GM10248 (cell line): ENCODE data around the gene SLCO4A1.

ENCODE experiments used
- CTCF ChIA-PET: fragments of 300-600 bp; sonication (Branson Sonifier 250); formaldehyde crosslinking; extraction: SDS; loops from one replicate; lab custom pipeline; 2021; ENCODE audit warnings: antibody characterized with exemption; lab: Yijun Ruan, JAX
- POLR2A ChIA-PET: fragments of 350-650 bp; sonication (Branson Sonifier 250); formaldehyde crosslinking; extraction: SDS; loops from one replicate; lab custom pipeline; 2020; ENCODE audit warnings: antibody characterized with exemption; lab: Yijun Ruan, JAX
- DNase-seq: peaks from one replicate; pipeline ENCODE4 v3.0.0; 2012; ENCODE audit errors: extremely low spot score
- CTCF ChIP-seq: IDR thresholded peaks from 2 replicates; pipeline ENCODE4 v1.5.1; 2012; ENCODE audit warnings: mild to moderate bottlenecking, low read depth; ENCODE audit errors: extremely low read depth, missing control alignments, control extremely low read depth

Gene SLCO4A1

DNA sequence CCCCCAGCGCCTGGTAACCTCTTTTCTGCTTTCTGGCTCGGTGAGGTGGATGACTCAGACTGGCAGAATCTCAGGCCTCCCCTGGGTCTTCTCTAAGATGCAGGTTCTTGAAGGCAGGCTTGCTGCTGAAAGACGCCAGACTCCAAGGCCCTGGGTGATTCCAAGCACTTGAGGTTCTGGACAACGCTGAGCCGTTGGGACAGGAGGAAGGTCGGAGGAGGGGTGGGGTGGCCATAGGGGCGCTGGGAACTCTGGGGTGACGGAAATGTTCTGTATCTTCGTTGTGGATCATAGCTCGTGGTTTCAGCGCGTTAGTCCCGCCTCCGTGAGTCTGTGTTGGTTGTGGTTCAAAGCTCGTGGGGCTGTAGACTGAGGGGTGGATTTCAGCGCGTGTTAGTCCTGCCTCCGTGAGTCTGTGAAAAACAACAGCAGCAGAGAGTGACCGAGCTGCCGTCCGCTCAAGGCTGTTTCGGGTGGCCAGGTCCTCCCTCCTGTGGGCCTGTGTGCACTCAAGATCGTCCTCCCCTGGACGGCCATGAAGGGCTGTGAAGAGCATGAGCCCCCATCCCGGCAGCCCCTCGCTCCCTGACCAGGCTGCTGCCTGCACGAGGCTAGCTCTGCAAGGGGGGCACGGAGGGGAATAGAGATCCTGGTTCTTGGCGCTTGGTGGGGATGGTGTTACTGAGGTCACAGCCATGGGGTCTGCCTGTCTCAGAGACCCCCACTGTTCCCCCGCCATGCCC is 74.1 kb downstream of the SLCO4A1 start:
- POLR2A ChIA-PET: no interaction called here
- TF ChIP-seq CTCF: no peak
- no peak for DNase-seq
- CTCF ChIA-PET: interaction anchor here (1.2 kb wide), 1 partner anchor 86 kb away, joined by 3 read pairs; no protein-coding TSS in a partner anchor

- ChIA-PET POLR2A (no interaction called here), CTCF (no interaction called here)
Observed at GRCh38 chr20:62716941-62717310, 74.6 kb downstream of the SLCO4A1 start.

GRCh38 chr20:62717933-62718332 is 75.6 kb downstream of the SLCO4A1 start:
- POLR2A ChIA-PET: no interaction called here
- DNase-seq: no peak
- TF ChIP-seq CTCF: no peak
- CTCF ChIA-PET: interaction anchor here (1.0 kb wide), 1 partner anchor 32 kb away, joined by 4 read pairs; no protein-coding TSS in a partner anchor

More at GRCh38 chr20:62716941-62717310, 74.6 kb downstream of the SLCO4A1 start:
- no peak for TF ChIP-seq CTCF
- DNase-seq: no peak

DNA sequence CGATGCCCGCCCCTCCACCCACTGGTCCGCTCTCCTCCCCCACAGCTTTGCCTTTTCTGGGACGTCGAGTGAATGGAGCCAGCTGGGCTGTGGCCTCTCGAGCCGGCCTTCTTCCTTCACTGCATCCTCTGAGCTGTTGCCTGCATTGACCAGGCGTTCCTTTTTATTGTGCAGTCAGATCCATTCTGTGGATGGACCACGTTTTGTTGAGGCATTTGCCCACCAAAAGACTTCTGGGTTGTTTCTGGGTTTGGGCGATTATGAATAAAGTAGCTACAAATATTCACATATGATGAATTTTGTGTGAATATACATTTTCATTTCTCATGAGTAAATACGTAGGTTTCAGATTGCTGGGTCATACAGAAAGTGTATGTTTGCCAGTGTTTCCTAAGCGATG is 76.2 kb downstream of the SLCO4A1 start:
- CTCF ChIA-PET: interaction anchor here (1.0 kb wide), 1 partner anchor 32 kb away, joined by 4 read pairs; no protein-coding TSS in a partner anchor
- no peak for DNase-seq
- POLR2A ChIA-PET: no interaction called here
- TF ChIP-seq CTCF: no peak

DNA sequence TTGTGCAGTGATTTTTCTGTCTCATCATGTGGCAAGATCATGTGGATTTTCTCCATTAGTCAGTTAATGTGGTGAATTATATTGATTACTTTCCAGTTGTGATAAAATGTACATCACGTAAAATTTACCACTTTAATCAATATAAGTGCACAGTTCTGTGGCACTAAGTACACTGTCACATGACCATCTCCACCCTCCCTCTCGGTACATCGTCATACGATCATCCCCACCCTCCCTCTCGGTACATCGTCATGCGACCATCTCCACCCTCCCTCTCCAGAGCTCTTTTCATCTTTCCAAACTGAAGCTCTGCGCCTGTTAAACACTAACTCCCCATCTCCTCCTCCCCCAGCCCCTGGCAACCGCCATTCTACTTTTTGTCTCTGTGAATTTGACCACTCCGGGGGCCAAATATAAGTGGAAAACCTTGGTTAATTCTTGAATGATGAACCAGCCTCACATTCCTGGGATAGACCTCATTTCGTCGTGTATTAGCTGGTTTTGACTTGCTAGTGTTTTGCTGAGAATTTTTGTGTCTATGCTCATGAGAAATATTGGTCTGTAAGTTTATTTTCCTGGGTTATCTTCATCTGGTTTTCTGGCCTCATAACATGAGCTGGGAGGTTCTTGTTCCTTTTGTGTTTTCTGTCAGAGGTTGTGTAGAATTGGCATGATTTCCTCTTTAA is 77.1 kb downstream of the SLCO4A1 start:
- ChIA-PET CTCF (interaction anchor here (1.0 to 1.3 kb wide), 2 partner anchors 33 to 35 kb away, joined by 3 to 4 read pairs; no protein-coding TSS in a partner anchor), POLR2A (no interaction called here)
- no peak for TF ChIP-seq CTCF

More for the DNA sequence above, 77.1 kb downstream of the SLCO4A1 start:
- DNase-seq: no peak
